ENCODE results near the gene SLCO4C1. TPM values are rescaled to one million over a fixed set of nuclear protein-coding genes. Genes with fewer than 3 reads are reported as not detected.
A peak's percentile ranks its signal among the peaks of the same experiment; 100 is the strongest.

The SLCO4C1 gene
- total RNA-seq, 1 experiment from 2014 or later, result 4.8 TPM

GRCh38 chr5:102294886-102295395 is 1.1 kb downstream of the SLCO4C1 start:
- H2AFZ ChIP-seq (ENCODE audit: low read length), result no peak overlapping the region
- Mint-ChIP-seq H3K27ac (peak overlapping the region in 2 of 3 experiments; percentile 65 to 84; a peak in 3 of 7 replicates), H3K27me3 (ENCODE audit: low read depth) (peaks cover 14% of the 10 kb centered on the region), H3K9me3 (no peaks in the 10 kb centered on the region), H3K4me1 (peaks cover 19 to 20% of the 10 kb centered on the region in 2 experiments), H3K4me3 (peak overlapping the region; percentile 82 to 95), H3K36me3 (ENCODE audit: insufficient read depth in 1 of 3, low read depth in 3 of 3) (no peaks in the 10 kb centered on the region)
- H3K9me3 ChIP-seq (ENCODE audit: control insufficient read depth, low read depth, low read length), result no peaks in the 10 kb centered on the region
- H4K5ac ChIP-seq (ENCODE audit: insufficient read length, low read depth, low read length), result no peak overlapping the region
- no peak overlapping the region for H2BK12ac ChIP-seq (ENCODE audit: insufficient read length, low read depth, low read length)
- no peak overlapping the region for H4K91ac ChIP-seq (ENCODE audit: insufficient read length, low read depth, low read length)
- H3K4me2 ChIP-seq (ENCODE audit: insufficient read depth, insufficient read length, low read length), result peak overlapping the region; percentile 76
- no peaks in the 10 kb centered on the region for H3K27me3 ChIP-seq (ENCODE audit: insufficient read depth, low read length)
- DNase-seq, result no peak
- H3K4me1 ChIP-seq (ENCODE audit: insufficient read depth, low read length), result no peaks in the 10 kb centered on the region; the same call in 1 of the 2 replicates
- no peaks in the 10 kb centered on the region for H3K79me1 ChIP-seq (ENCODE audit: insufficient read depth, low read depth, low read length, poor library complexity, severe bottlenecking)
- no peak overlapping the region for H3K14ac ChIP-seq (ENCODE audit: insufficient read depth, low read length)
- H3T11ph ChIP-seq (ENCODE audit: low read length), result no peak overlapping the region
- no CpG with 5 or more reads among the region's 4 CpGs for WGBS (ENCODE audit: extremely low coverage, insufficient read length, low lambda C conversion rate)
- no peak overlapping the region for H3K4ac ChIP-seq (ENCODE audit: low read depth, low read length)
- no peak overlapping the region for H2BK20ac ChIP-seq (ENCODE audit: low read depth, low read length, poor library complexity, severe bottlenecking)
- no peak overlapping the region for H2BK5ac ChIP-seq (ENCODE audit: insufficient read length, low read length)
- no peak overlapping the region for H2BK120ac ChIP-seq (ENCODE audit: low read depth, low read length, poor library complexity, severe bottlenecking)
- H3K23ac ChIP-seq (ENCODE audit: insufficient read length, low read depth, low read length), result no peak overlapping the region
- H3K27ac ChIP-seq (ENCODE audit: insufficient read length, low read depth, low read length), result no peak overlapping the region
- no peak overlapping the region for H3K18ac ChIP-seq (ENCODE audit: insufficient read length, low read depth, low read length)
- H3K23me2 ChIP-seq (ENCODE audit: insufficient read length, low read depth, low read length, poor library complexity, severe bottlenecking), result peaks cover 4% of the 10 kb centered on the region
- H3K79me2 ChIP-seq (ENCODE audit: insufficient read depth, low read length), result no peaks in the 10 kb centered on the region
- no peak overlapping the region for H2AK5ac ChIP-seq (ENCODE audit: insufficient read length, low read length)
- H3K56ac ChIP-seq (ENCODE audit: insufficient read length, low read depth, low read length), result no peak overlapping the region
- no peak for TF ChIP-seq CTCF (conservative IDR thresholded peaks at IDR 0.05)
- no peak overlapping the region for H2BK15ac ChIP-seq (ENCODE audit: low read depth, low read length)
- H4K8ac ChIP-seq (replicated peaks; ENCODE audit: insufficient read length, low read depth, low read length), result no peak overlapping the region
- H3K9ac ChIP-seq (ENCODE audit: extremely low read depth, insufficient read length, low read length), result peak overlapping the region; percentile 51
- H4K20me1 ChIP-seq (ENCODE audit: control insufficient read depth, insufficient read depth, insufficient read length), result no peaks in the 10 kb centered on the region
